ENCODE measurements around the gene CYB5D1.

GRCh38 chr17:7818746-7819645 lies 38.8 kb upstream of the CYB5D1 start:
- TF ChIP-seq CTCF (IDR thresholded peaks at IDR 0.05; ENCODE audit: insufficient read depth, low read length, poor library complexity, severe bottlenecking): no peak
- no peak for TF ChIP-seq EZH2phosphoT487 (conservative IDR thresholded peaks at IDR 0.05; ENCODE audit: low read length)
